Fibroblast of the aortic adventitia (primary cell): ENCODE data around the gene CHD6. TPM values are rescaled to one million over a fixed set of nuclear protein-coding genes. Genes with fewer than 3 reads are reported as not detected.

Source experiments
- DNase-seq: peaks from one replicate; pipeline ENCODE4 v3.0.0-alpha.2; 2010; ENCODE audit warnings: low read depth
- H3K4me3 ChIP-seq: 2 replicates; pipeline ENCODE4 v1.5.1; 2011; ENCODE audit warnings: low read depth, mild to moderate bottlenecking, control low read depth, low read length, moderate library complexity
- CTCF ChIP-seq: IDR thresholded peaks from 2 replicates; pipeline ENCODE4 v1.5.1; 2011; ENCODE audit warnings: mild to moderate bottlenecking, low read length, control low read depth, inconsistent platforms; ENCODE audit not compliant: insufficient read depth
- total RNA-seq: library from RNA; depleted of rRNA; stranded (reverse); fragments of >200 nt; gene quantifications from 2 replicates; pipeline ENCODE4 v1.2.3, GENCODE V29; 2012; ENCODE audit warnings: low replicate concordance

Gene CHD6
- total RNA-seq, 1 donor, result 29.7 TPM

- peak; percentile 28 for DNase-seq
- no peak overlapping the region for H3K4me3 ChIP-seq
- TF ChIP-seq CTCF, result no peak
Observed at GRCh38 chr20:41456351-41456750, 161.8 kb downstream of the CHD6 start.

DNA sequence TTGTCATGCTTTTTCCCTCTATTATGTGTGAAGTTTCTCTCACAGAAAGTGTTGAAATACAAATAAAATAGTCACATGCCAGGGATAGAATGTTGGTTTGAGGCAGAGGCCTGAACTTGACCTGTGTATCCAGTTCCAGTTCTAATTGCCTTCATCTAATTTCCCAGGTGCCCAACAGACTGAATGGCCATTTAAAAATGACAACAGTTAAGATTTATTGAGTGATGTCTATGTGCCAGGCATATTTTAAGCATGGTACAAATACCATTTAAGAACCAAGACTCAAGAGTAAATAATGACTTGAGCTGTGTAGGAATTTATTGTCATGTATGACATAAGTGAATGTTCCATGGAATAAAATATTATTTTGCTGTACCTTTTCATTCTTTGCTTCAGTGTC lies 163.9 kb downstream of the CHD6 start:
- TF ChIP-seq CTCF, result no peak
- no peak overlapping the region for H3K4me3 ChIP-seq
- DNase-seq, result no peak

GRCh38 chr20:41453010-41453950 lies 164.9 kb downstream of the CHD6 start:
- no peak overlapping the region for H3K4me3 ChIP-seq
- TF ChIP-seq CTCF, result no peak
- DNase-seq, result no peak

DNA sequence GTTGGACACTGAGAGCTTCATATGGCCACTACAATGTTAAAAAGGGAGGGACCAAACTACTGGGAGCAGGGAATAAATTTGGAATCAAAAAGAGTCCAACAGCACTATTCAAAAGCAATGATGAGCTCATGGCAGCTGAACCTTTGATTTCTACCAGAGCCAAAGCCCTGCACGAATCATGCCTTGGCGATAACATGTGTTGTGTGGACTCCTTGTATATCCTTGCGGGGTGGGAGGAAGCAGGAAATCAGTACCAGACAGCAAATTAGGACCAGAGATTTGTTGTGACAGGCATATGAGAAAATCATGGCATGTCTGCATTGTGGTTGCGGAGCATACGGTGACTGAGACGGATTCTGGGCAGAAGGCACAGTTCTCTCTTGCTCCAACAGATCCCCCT lies 166.0 kb downstream of the CHD6 start:
- no peak for TF ChIP-seq CTCF

DNA sequence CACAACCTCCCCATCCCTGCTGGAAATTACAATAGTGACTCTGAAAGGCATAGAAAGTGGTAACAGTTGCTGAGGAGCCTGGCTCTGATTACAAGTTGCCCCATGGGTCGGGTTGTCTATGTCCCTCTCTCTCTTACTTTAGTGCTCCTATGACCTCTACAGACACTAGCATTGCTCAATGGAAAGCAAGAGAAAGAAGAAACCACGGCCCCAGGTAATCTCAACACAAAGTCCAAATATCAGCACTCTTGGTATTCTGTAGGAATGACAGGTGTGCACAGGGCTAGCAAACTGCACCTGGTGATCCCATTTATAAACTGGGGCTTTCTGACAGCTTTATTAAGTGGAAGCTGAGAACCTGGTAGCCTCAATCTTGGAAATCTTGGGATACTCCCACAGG lies 171.2 kb downstream of the CHD6 start:
- no peak for DNase-seq
- no peak overlapping the region for H3K4me3 ChIP-seq
- no peak for TF ChIP-seq CTCF

More for the DNA sequence above, 166.0 kb downstream of the CHD6 start:
- no peak for DNase-seq
- no peak overlapping the region for H3K4me3 ChIP-seq

DNA sequence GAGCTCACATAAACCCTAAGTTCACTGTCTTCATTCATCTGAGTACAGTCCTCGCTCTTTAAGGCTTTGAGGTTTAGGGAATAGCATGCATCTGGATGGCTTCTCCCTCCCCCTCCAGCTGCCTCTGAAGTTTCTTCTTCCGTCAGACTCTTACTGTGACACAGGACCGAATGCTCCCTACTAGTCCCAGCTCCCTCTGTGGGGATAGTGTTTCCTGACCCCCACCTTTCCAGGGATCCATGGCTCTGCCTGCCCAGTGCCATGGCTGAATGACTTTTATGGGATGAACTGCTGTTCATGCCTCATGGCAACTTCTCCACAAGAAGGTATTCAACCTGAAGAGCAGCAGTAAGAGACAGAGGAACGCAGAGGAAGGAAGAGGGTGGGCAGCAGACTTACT lies 171.7 kb downstream of the CHD6 start:
- no peak overlapping the region for H3K4me3 ChIP-seq
- no peak for DNase-seq
- TF ChIP-seq CTCF, result no peak
